Measurements from ENCODE around the gene CCNL2. TPM values are rescaled to one million over a fixed set of nuclear protein-coding genes. Genes with fewer than 3 reads are reported as not detected.

Gene CCNL2
- total and polyA plus RNA-seq, 2 of the 13 experiments (the other 11 are each of a cell fraction or from before 2014, with no cell fraction given), result 105 to 340 TPM

- TF ChIP-seq AHDC1 (CRISPR knock-in tag; IDR thresholded peaks at IDR 0.05; ENCODE audit: borderline replicate concordance), result no peak
- TF ChIP-seq RCOR2 (CRISPR knock-in tag; IDR thresholded peaks at IDR 0.05), result no peak
- TF ChIP-seq KAT2B (IDR thresholded peaks at IDR 0.05; ENCODE audit: borderline replicate concordance, low read depth, low read length), result no peak
- TF ChIP-seq ETV6 (CRISPR knock-in tag; conservative IDR thresholded peaks at IDR 0.05), result no peak
- no peak for TF ChIP-seq TEF (CRISPR knock-in tag; IDR thresholded peaks at IDR 0.05)
- TF ChIP-seq FOSL1 (CRISPR knock-in tag; IDR thresholded peaks at IDR 0.05; ENCODE audit: borderline replicate concordance), result no peak
- TF ChIP-seq HMGXB3 (CRISPR knock-in tag; IDR thresholded peaks at IDR 0.05; ENCODE audit: borderline replicate concordance), result 0 out of 2 replicates have a peak, but pooled peaks have one; percentile 19
- no peak for TF ChIP-seq ZNF784 (CRISPR knock-in tag; IDR thresholded peaks at IDR 0.05; ENCODE audit: borderline replicate concordance)
- TF ChIP-seq SAP130 (CRISPR knock-in tag; IDR thresholded peaks at IDR 0.05; ENCODE audit: low read depth), result peak; percentile 93
- no peak for TF ChIP-seq ZNF460 (CRISPR knock-in tag; IDR thresholded peaks at IDR 0.05; ENCODE audit: borderline replicate concordance)
- TF ChIP-seq CBFB (CRISPR knock-in tag; IDR thresholded peaks at IDR 0.05), result no peak
- TF ChIP-seq SRY (CRISPR knock-in tag; IDR thresholded peaks at IDR 0.05), result no peak
- TF ChIP-seq ZNF558 (CRISPR knock-in tag; IDR thresholded peaks at IDR 0.05; ENCODE audit: borderline replicate concordance), result no peak
- no peak for TF ChIP-seq ZNF678 (CRISPR knock-in tag; IDR thresholded peaks at IDR 0.05)
- TF ChIP-seq HNF1B (CRISPR knock-in tag; IDR thresholded peaks at IDR 0.05), result peak; percentile 100
- no peak for TF ChIP-seq CHD2 (IDR thresholded peaks at IDR 0.05; ENCODE audit: low read depth, low read length)
Observed at GRCh38 chr1:1437904-1438376, 38.8 kb upstream of the CCNL2 start (continued).
